ENCODE measurements around the gene ARSB.
"Not testable (repeated sequence)": the region's sequence is repeated elsewhere in the genome, so short reads cannot be mapped to it uniquely, and the experiment has no call there.

The ARSB gene

DNA sequence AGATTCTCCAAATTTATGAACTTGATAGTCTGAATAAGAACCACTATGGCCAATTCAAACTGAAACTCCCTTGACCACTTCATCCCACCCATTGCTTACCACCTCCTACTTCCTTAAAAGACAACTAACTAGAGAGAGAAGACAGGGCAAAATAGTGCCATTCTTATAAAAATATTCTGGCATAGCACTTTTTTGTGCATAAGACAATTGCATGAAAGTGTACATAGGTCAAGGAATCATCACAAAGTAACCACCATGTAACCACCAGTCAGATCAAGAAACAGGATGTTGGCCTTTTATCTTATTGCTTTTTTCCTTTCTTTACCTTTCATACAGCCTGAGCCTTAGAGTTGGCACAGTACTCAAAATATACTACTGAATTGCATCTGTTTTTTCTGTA, 8.1 kb upstream of the ARSB start:
- CTCF ChIA-PET: no interaction called here
- POLR2A ChIA-PET: no interaction called here

DNA sequence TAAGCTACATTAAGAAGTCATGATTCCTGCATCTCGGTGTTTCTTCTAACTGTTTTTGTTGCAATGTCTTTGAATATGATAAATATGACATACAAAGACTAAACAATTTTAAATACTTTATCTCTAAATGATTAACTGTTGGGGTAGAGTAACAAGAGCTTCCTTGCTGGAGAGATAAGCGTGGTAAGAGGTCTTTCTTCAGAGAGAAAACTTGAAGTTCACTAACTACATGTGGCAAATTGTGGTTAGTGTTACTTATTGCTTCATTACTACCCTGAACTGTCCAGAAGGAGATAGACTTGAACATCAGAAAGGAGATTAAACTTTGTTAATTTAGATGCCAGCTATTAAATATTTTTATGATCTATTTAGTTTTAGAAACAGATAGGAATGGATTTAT, 7.0 kb upstream of the ARSB start:
- ChIA-PET POLR2A (no interaction called here), CTCF (no interaction called here)
- TF ChIP-seq SUZ12 (IDR thresholded peaks at IDR 0.05): no peak
- DNase-seq (ENCODE audit: extremely low spot score): no peak

More for the DNA sequence above, 8.1 kb upstream of the ARSB start:
- no peak for DNase-seq (ENCODE audit: extremely low spot score)
- TF ChIP-seq ELF4 (IDR thresholded peaks at IDR 0.05) (no peak), ZNF384 (IDR thresholded peaks at IDR 0.05) (no peak), NFRKB (IDR thresholded peaks at IDR 0.05) (no peak), CTBP1 (IDR thresholded peaks at IDR 0.05; ENCODE audit: borderline replicate concordance) (no peak), SP1 (IDR thresholded peaks at IDR 0.05) (no peak), TARDBP (IDR thresholded peaks at IDR 0.05) (no peak), HDGF (IDR thresholded peaks at IDR 0.05; ENCODE audit: borderline replicate concordance) (no peak), L3MBTL2 (conservative IDR thresholded peaks at IDR 0.05) (no peak), LEF1 (IDR thresholded peaks at IDR 0.05; ENCODE audit: borderline replicate concordance) (no peak), FOXM1 (IDR thresholded peaks at IDR 0.05; ENCODE audit: borderline replicate concordance) (no peak), BHLHE40 (IDR thresholded peaks at IDR 0.05; ENCODE audit: borderline replicate concordance) (no peak), ARNT (IDR thresholded peaks at IDR 0.05) (no peak), FOXK2 (IDR thresholded peaks at IDR 0.05) (no peak), FOXA1 (IDR thresholded peaks at IDR 0.05) (no peak), SUZ12 (IDR thresholded peaks at IDR 0.05) (no peak)
- TF ChIP-seq, protein P1, sequence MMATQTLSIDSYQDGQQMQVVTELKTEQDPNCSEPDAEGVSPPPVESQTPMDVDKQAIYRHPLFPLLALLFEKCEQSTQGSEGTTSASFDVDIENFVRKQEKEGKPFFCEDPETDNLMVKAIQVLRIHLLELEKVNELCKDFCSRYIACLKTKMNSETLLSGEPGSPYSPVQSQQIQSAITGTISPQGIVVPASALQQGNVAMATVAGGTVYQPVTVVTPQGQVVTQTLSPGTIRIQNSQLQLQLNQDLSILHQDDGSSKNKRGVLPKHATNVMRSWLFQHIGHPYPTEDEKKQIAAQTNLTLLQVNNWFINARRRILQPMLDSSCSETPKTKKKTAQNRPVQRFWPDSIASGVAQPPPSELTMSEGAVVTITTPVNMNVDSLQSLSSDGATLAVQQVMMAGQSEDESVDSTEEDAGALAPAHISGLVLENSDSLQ (IDR thresholded peaks at IDR 0.05): no peak

DNA sequence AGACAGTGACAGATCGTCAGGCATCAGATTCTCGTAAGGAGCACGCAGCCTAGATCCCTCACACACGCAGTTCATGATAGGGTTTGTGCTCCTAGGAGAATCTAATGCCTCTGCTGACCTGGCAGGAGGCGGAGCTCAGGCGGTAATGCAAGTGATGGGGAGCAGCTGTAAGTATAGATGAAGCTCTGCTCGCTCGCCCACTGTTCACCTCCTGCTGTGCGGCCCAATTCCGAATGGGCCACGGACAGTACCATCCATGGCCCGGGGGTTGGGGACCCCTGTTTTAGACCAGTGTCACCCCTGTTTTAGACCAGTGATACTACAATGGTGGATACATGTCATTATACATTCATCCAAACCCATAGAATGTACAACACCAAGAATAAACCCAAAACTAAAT, 4.0 kb upstream of the ARSB start:
- ChIA-PET CTCF (no interaction called here), POLR2A (no interaction called here)
- TF ChIP-seq CTBP1 (IDR thresholded peaks at IDR 0.05; ENCODE audit: borderline replicate concordance) (no peak), BHLHE40 (IDR thresholded peaks at IDR 0.05; ENCODE audit: borderline replicate concordance) (no peak), SUZ12 (IDR thresholded peaks at IDR 0.05) (no peak), TARDBP (IDR thresholded peaks at IDR 0.05) (no peak), ELF4 (IDR thresholded peaks at IDR 0.05) (no peak), ZNF384 (IDR thresholded peaks at IDR 0.05) (no peak), FOXM1 (IDR thresholded peaks at IDR 0.05; ENCODE audit: borderline replicate concordance) (no peak)
- TF ChIP-seq, protein P1 (IDR thresholded peaks at IDR 0.05): no peak
- DNase-seq (ENCODE audit: extremely low spot score): no peak

GRCh38 chr5:78985725-78986223, 664 bp upstream of the ARSB start:
- CTCF ChIA-PET: interaction anchor here (0.6 to 1.1 kb wide), 5 partner anchors 10 to 77 kb away, joined by 3 to 4 read pairs (median 3); no protein-coding TSS in a partner anchor
- no peak for DNase-seq (ENCODE audit: extremely low spot score)
- POLR2A ChIA-PET: interaction anchor here (0.6 to 2.7 kb wide), 11 partner anchors 10 to 1170 kb away, joined by 3 to 29 read pairs (median 4); no protein-coding TSS in a partner anchor
- TF ChIP-seq ARNT (IDR thresholded peaks at IDR 0.05): no peak
- no peak for TF ChIP-seq FOXA1 (IDR thresholded peaks at IDR 0.05)
- TF ChIP-seq SUZ12 (IDR thresholded peaks at IDR 0.05): no peak
- TF ChIP-seq, protein P1 (IDR thresholded peaks at IDR 0.05): no peak
- no peak for TF ChIP-seq FOXK2 (IDR thresholded peaks at IDR 0.05)
- no peak for TF ChIP-seq FOXM1 (IDR thresholded peaks at IDR 0.05; ENCODE audit: borderline replicate concordance)
- TF ChIP-seq BHLHE40 (IDR thresholded peaks at IDR 0.05; ENCODE audit: borderline replicate concordance): no peak
- no peak for TF ChIP-seq L3MBTL2 (conservative IDR thresholded peaks at IDR 0.05)
- no peak for TF ChIP-seq TARDBP (IDR thresholded peaks at IDR 0.05)

GRCh38 chr5:78984439-78985115, 533 bp downstream of the ARSB start:
- peak; percentile 90 for DNase-seq (ENCODE audit: extremely low spot score)
- peak; percentile 61 for TF ChIP-seq L3MBTL2 (conservative IDR thresholded peaks at IDR 0.05)
- no peak for TF ChIP-seq CTBP1 (IDR thresholded peaks at IDR 0.05; ENCODE audit: borderline replicate concordance)
- ChIA-PET CTCF (interaction anchor here (0.6 to 1.6 kb wide), 3 partner anchors 36 to 94 kb away, joined by 3 to 9 read pairs (median 3); no protein-coding TSS in a partner anchor), POLR2A (interaction anchor here (0.6 to 2.7 kb wide), 22 partner anchors 9 to 660 kb away, joined by 3 to 29 read pairs (median 4); no protein-coding TSS in a partner anchor)

- ChIA-PET POLR2A (interaction anchor here (0.6 to 2.7 kb wide), 20 partner anchors 8 to 659 kb away, joined by 3 to 29 read pairs (median 4); no protein-coding TSS in a partner anchor), CTCF (interaction anchor here (0.6 to 1.6 kb wide), 3 partner anchors 37 to 94 kb away, joined by 3 to 9 read pairs (median 3); no protein-coding TSS in a partner anchor)
- no peak for DNase-seq (ENCODE audit: extremely low spot score)
- TF ChIP-seq ZNF384 (IDR thresholded peaks at IDR 0.05) (no peak), LEF1 (IDR thresholded peaks at IDR 0.05; ENCODE audit: borderline replicate concordance) (no peak), SUZ12 (IDR thresholded peaks at IDR 0.05) (no peak), SP1 (IDR thresholded peaks at IDR 0.05) (no peak), TARDBP (IDR thresholded peaks at IDR 0.05) (no peak), ARNT (IDR thresholded peaks at IDR 0.05) (no peak)
- TF ChIP-seq, protein P1 (IDR thresholded peaks at IDR 0.05): no peak
These were observed 1.3 kb downstream of the ARSB start for GRCh38 chr5:78983601-78984438.

- CTCF ChIA-PET: not testable (repeated sequence)
These were observed 1.9 kb downstream of the ARSB start for GRCh38 chr5:78983194-78983593.

More at GRCh38 chr5:78983194-78983593, 1.9 kb downstream of the ARSB start:
- POLR2A ChIA-PET: interaction anchor here (1.0 kb wide), 1 partner anchor 64 kb away, joined by 3 read pairs; no protein-coding TSS in a partner anchor
- DNase-seq (ENCODE audit: extremely low spot score): not testable (repeated sequence)
